Upper lobe of left lung (tissue), 4 donors: Measurements from ENCODE around the gene SERPINA3.

Source experiments
- EP300 ChIP-seq, 4 donors: sonication (generic); formaldehyde crosslinking; IDR thresholded peaks; one replicate each; pipeline ENCODE4 v1.5.1; 2017; ENCODE audit warnings: antibody characterized with exemption in 4 of 4, control low read depth in 2 of 4
- POLR2A ChIP-seq, 4 donors: fragments of 450-650 bp; IDR thresholded peaks; one replicate each; pipeline ENCODE4 v1.5.1; 2016 to 2017; ENCODE audit warnings: antibody characterized with exemption in 4 of 4, mild to moderate bottlenecking in 2 of 4
- POLR2AphosphoS5 ChIP-seq, 2 donors: sonication (generic); formaldehyde crosslinking; IDR thresholded peaks; one replicate each; pipeline ENCODE4 v1.5.1; 2017; ENCODE audit warnings: antibody characterized with exemption in 2 of 2
- TF ChIP-seq, protein P1 (sequence below), 6 experiments: fragments of 450-650 bp in 4 of 6; fragments of 200-600 bp in 2 of 6; sonication (generic) in 2 of 6; IDR thresholded peaks; one replicate each; pipeline ENCODE4 v1.5.1; 2016 to 2019; ENCODE audit warnings: antibody characterized with exemption in 6 of 6

DNA sequence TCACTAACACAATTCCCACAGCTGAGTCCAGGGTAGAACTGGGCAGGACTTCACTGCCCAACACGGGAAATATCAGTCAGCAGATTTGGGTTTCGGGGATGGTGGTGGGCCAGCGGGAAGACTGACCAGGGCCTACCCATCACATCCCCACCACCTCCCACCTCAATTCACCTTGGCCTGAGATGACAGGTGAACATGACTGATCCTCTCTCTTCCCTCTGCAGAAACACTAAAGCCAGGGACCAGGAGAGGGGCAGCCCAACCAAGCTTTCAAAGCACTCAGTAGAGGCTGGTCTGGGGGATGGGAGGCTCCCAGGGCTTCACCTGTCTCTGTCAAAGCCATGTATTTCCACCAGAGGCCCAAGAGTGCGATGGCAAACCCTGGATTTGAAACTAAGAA is 28.6 kb upstream of the SERPINA3 start:
- TF ChIP-seq POLR2AphosphoS5 (IDR thresholded peaks at IDR 0.05) (no peak), EP300 (IDR thresholded peaks at IDR 0.05) (no peak), POLR2A (IDR thresholded peaks at IDR 0.05) (no peak)
- TF ChIP-seq, protein P1, sequence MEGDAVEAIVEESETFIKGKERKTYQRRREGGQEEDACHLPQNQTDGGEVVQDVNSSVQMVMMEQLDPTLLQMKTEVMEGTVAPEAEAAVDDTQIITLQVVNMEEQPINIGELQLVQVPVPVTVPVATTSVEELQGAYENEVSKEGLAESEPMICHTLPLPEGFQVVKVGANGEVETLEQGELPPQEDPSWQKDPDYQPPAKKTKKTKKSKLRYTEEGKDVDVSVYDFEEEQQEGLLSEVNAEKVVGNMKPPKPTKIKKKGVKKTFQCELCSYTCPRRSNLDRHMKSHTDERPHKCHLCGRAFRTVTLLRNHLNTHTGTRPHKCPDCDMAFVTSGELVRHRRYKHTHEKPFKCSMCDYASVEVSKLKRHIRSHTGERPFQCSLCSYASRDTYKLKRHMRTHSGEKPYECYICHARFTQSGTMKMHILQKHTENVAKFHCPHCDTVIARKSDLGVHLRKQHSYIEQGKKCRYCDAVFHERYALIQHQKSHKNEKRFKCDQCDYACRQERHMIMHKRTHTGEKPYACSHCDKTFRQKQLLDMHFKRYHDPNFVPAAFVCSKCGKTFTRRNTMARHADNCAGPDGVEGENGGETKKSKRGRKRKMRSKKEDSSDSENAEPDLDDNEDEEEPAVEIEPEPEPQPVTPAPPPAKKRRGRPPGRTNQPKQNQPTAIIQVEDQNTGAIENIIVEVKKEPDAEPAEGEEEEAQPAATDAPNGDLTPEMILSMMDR (IDR thresholded peaks at IDR 0.05), result no peak
